ENCODE data around the gene GATB. TPM values are rescaled to one million over a fixed set of nuclear protein-coding genes. Genes with fewer than 3 reads are reported as not detected.

Gene GATB
- total and polyA plus RNA-seq, 10 of the 15 experiments (the other 5 are each of a cell fraction or from before 2014, with no cell fraction given) = 20.5 to 37.3 (median 30.5) TPM

- FAIRE-seq (no peak), DNase-seq (ENCODE audit: low read depth, low spot score) (no peak), ATAC-seq (peak; percentile 73)
- Histone ChIP-seq H4K20me1 (ENCODE audit: control insufficient read depth, insufficient read depth) (no peaks in the 10 kb centered on the region), H3K36me3 (ENCODE audit: control insufficient read depth in 2 of 2, insufficient read depth in 2 of 2, low read length in 1 of 2) (no peaks in the 10 kb centered on the region), H3K9me3 (replicated peaks; ENCODE audit: control insufficient read depth, insufficient read depth, low read length) (no peaks in the 10 kb centered on the region), H3K9ac (ENCODE audit: control insufficient read depth, insufficient read depth, low read length) (no peak overlapping the region), H3K79me2 (ENCODE audit: control insufficient read depth, insufficient read depth, low read length) (no peaks in the 10 kb centered on the region), H3K27me3 (replicated peaks in 1 of 2; ENCODE audit: control insufficient read depth in 2 of 2, insufficient read depth in 2 of 2, low read length in 1 of 2) (no peaks in the 10 kb centered on the region), H3K4me2 (ENCODE audit: control insufficient read depth, insufficient read depth) (0 out of 2 replicates have a peak overlapping the region, but pooled peaks have one; percentile 51), H3K4me3 (no peak overlapping the region), H3K27ac (ENCODE audit: control insufficient read depth, insufficient read depth) (no peak overlapping the region), H3K4me1 (ENCODE audit: control insufficient read depth, insufficient read depth, low read length) (peaks cover 7% of the 10 kb centered on the region; the same call in 1 of the 2 replicates), H2AFZ (ENCODE audit: control insufficient read depth, low read depth, low read length) (no peak overlapping the region)
- ChIA-PET POLR2A (interaction anchor here (0.6 to 1.2 kb wide), 3 partner anchors 8 to 35 kb away, joined by 3 to 4 read pairs (median 3); no protein-coding TSS in a partner anchor), SMC1A (ENCODE audit: uncharacterized antibody, unreplicated experiment) (interaction anchor here (1.0 to 2.2 kb wide), 11 partner anchors 8 to 590 kb away, joined by 3 to 9 read pairs (median 4); no protein-coding TSS in a partner anchor), RAD21 (ENCODE audit: unreplicated experiment) (interaction anchor here (0.7 to 1.0 kb wide), 3 partner anchors 26 to 88 kb away, joined by 3 read pairs; no protein-coding TSS in a partner anchor), CTCF (interaction anchor here (0.6 to 2.1 kb wide), 10 partner anchors 9 to 809 kb away, joined by 3 to 6 read pairs (median 4); no protein-coding TSS in a partner anchor)
- TF ChIP-seq ATF7 (IDR thresholded peaks at IDR 0.05; ENCODE audit: low read depth) = no peak
- TF ChIP-seq RUNX3 (IDR thresholded peaks at IDR 0.05; ENCODE audit: low read length) = peak; percentile 38; the same call in 1 of the 2 replicates
- 0 out of 2 replicates have a peak, but pooled peaks have one; percentile 20 for TF ChIP-seq BCL11A (IDR thresholded peaks at IDR 0.05; ENCODE audit: low read depth, low read length)
- TF ChIP-seq JUNB (IDR thresholded peaks at IDR 0.05) = peak; percentile 51
- TF ChIP-seq MTA2 (IDR thresholded peaks at IDR 0.05; ENCODE audit: low read depth) = 0 out of 2 replicates have a peak, but pooled peaks have one; percentile 11
- no peak for TF ChIP-seq SRF (IDR thresholded peaks at IDR 0.05; ENCODE audit: low read depth in 2 of 2, low read length in 2 of 2)
- 48% methylated on average over 3 of the region's 3 CpGs for WGBS (ENCODE audit: insufficient coverage, insufficient replicate concordance, low lambda C conversion rate, missing lambda C conversion rate)
- no TSS peak for BruUV-seq (replicated peaks)
- intact Hi-C loops (cut with micrococcal nuclease; ENCODE audit: unreplicated experiment) (loop anchor here (2.0 to 5.0 kb wide), 4 partner anchors 57 to 383 kb away; no protein-coding TSS in a partner anchor), in situ Hi-C loops (cut with MboI) (no loop called here)
Measured at GRCh38 chr4:151799417-151800012, 38.7 kb upstream of the GATB start.

All from GM12878 (cell line).